PC-9 (cell line): Measurements from ENCODE around the gene APMAP.

Source experiments
- EZH2 ChIP-seq: fragments of 200-600 bp; sonication (generic); IDR thresholded peaks from 2 replicates; pipeline ENCODE4 v1.8.0; 2017; ENCODE audit warnings: antibody characterized with exemption, low read depth
- TF ChIP-seq, protein P1 (sequence below): fragments of 200-600 bp; sonication (generic); conservative IDR thresholded peaks from 2 replicates; pipeline ENCODE4 v1.6.1; 2017; ENCODE audit warnings: mixed run types, antibody characterized with exemption, mild to moderate bottlenecking, moderate library complexity

DNA sequence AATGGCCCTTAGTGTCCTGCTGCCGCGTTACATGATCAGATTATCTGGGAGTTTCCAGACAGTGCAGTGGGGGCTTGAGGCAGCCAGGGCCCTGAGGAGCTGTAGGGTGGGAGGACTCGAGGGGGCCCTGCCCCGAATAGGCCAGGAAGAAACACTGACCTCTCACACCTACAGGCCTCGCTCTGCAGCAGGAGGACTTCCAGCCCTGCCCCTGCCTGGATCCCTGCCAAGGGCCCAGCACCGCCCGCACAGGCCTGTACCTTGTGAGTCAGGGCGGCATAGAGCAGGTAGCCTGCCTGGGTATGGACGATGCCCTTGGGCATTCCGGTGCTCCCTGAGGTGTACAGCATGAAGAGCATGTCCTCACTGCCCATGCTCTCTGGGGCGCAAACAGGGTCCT lies 30.1 kb upstream of the APMAP start:
- TF ChIP-seq, protein P1, sequence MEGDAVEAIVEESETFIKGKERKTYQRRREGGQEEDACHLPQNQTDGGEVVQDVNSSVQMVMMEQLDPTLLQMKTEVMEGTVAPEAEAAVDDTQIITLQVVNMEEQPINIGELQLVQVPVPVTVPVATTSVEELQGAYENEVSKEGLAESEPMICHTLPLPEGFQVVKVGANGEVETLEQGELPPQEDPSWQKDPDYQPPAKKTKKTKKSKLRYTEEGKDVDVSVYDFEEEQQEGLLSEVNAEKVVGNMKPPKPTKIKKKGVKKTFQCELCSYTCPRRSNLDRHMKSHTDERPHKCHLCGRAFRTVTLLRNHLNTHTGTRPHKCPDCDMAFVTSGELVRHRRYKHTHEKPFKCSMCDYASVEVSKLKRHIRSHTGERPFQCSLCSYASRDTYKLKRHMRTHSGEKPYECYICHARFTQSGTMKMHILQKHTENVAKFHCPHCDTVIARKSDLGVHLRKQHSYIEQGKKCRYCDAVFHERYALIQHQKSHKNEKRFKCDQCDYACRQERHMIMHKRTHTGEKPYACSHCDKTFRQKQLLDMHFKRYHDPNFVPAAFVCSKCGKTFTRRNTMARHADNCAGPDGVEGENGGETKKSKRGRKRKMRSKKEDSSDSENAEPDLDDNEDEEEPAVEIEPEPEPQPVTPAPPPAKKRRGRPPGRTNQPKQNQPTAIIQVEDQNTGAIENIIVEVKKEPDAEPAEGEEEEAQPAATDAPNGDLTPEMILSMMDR = no peak
- TF ChIP-seq EZH2 = no peak
